Thoracic aorta (tissue), 2 donors: ENCODE results near the gene TBX10. TPM values are rescaled to one million over a fixed set of nuclear protein-coding genes. Genes with fewer than 3 reads are reported as not detected.
"Not testable (repeated sequence)": the region's sequence is repeated elsewhere in the genome, so short reads cannot be mapped to it uniquely, and the experiment has no call there.

Source experiments
- ATAC-seq: fragments of 150-250 bp; one replicate; pipeline ENCODE4 v1.8.0; 2017; ENCODE audit warnings: low read depth; ENCODE audit not compliant: insufficient number of reproducible peaks, low FRiP score
- DNase-seq: peaks from one replicate; pipeline ENCODE4 v3.0.0-alpha.2; 2020; ENCODE audit warnings: low spot score
- H3K27ac ChIP-seq, 2 donors: fragments of 200-600 bp; sonication (generic); 1 replicate in 1 of 2; 2 replicates in 1 of 2; pipeline ENCODE4 v1.5.1; 2016; ENCODE audit warnings: mild to moderate bottlenecking in 2 of 2, moderate library complexity in 2 of 2
- H3K27me3 ChIP-seq: fragments of 200-600 bp; sonication (generic); replicated peaks from 2 replicates; pipeline ENCODE4 v1.6.0; 2016; ENCODE audit warnings: mild to moderate bottlenecking; ENCODE audit not compliant: insufficient read depth
- H3K36me3 ChIP-seq: fragments of 200-600 bp; sonication (generic); one replicate; pipeline ENCODE4 v1.5.1; 2016
- H3K4me1 ChIP-seq, 2 donors: fragments of 200-600 bp; sonication (generic); 1 replicate in 1 of 2; 2 replicates in 1 of 2; pipeline versions ENCODE4 v1.5.1 to v1.6.0; 2016; ENCODE audit warnings: low read depth in 2 of 2, mild to moderate bottlenecking in 1 of 2; ENCODE audit not compliant: control insufficient read depth in 1 of 2
- H3K4me3 ChIP-seq: fragments of 200-600 bp; sonication (generic); 2 replicates; pipeline ENCODE4 v1.5.1; 2016; ENCODE audit warnings: mild to moderate bottlenecking
- H3K9me3 ChIP-seq: fragments of 200-600 bp; sonication (generic); 2 replicates; pipeline ENCODE4 v1.5.1; 2016
- CTCF ChIP-seq: fragments of 200-600 bp; sonication (generic); IDR thresholded peaks from one replicate; pipeline ENCODE4 v1.5.1; 2019; ENCODE audit warnings: antibody characterized with exemption
- total RNA-seq, 2 donors: library from RNA; depleted of rRNA; stranded (reverse); fragments of >200 nt; gene quantifications; one replicate each; pipeline versions ENCODE4 v1.1.0 to v1.2.3, GENCODE V29; 2016

Gene TBX10
- not detected for total RNA-seq

- DNase-seq: no peak
- Histone ChIP-seq H3K27ac (no peak within 1 kb of the TSS), H3K4me3 (no peak within 1 kb of the TSS), H3K27me3 (no peaks in the 10 kb centered on the region), H3K4me1 (no peaks in the 10 kb centered on the region), H3K36me3 (no peaks in the 10 kb centered on the region), H3K9me3 (no peaks in the 10 kb centered on the region)
- TF ChIP-seq CTCF: no peak
- ATAC-seq: no peak
Measured at GRCh38 chr11:67639438-67639859, at the start of gene TBX10. Gene TBX10 (minus strand): TSS chr11:67639763. CDS start chr11:67639472, 291 bp downstream.

DNA sequence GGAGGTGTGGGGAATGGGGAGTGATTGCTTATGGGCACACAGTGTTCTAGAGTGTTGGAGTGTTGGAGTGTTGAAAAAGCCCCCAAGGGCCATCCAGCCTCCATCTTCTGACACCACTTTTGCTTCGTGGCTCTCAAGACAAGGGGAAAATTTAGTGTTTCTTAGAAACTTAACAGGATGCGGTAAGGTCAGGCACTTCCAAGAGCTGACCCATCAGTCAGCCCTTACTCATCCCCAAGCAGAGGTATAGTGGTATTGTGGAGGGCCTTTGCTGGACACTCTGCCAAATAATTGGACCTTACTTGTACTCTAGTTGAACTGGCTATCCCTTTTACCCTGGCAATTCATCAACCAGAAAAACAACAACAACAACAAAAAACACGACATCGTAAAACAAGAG lies 49.6 kb upstream of the TBX10 start:
- no peak for DNase-seq
- TF ChIP-seq CTCF: no peak
- no peak for ATAC-seq
- no peaks in the 10 kb centered on the region for H3K36me3 ChIP-seq
- H3K9me3 ChIP-seq: no peaks in the 10 kb centered on the region
- H3K27ac ChIP-seq: no peak overlapping the region
- H3K4me1 ChIP-seq: no peaks in the 10 kb centered on the region
- H3K27me3 ChIP-seq: no peaks in the 10 kb centered on the region
- no peak overlapping the region for H3K4me3 ChIP-seq

DNA sequence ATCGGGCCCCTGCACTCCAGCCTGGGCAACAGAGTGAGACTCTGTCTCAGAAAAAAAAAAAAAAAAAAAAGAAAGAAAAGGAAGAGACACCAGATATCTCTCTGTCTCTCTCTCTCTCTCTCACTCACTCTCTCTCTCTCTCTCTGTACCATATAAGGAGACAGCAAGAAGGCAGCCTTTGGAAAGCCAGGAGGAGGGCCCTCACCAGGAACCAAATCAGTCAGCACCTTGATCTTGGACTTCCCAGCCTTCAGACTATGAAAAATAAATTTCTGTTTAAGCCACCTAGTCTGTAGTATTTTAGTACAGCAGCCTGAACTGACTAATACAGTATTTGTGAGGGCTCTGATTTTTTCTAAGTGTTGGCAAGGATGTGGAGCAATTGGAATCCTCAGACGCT lies 48.4 kb upstream of the TBX10 start:
- Histone ChIP-seq H3K36me3 (no peaks in the 10 kb centered on the region), H3K4me1 (no peaks in the 10 kb centered on the region), H3K27me3 (no peaks in the 10 kb centered on the region), H3K27ac (no peak overlapping the region), H3K4me3 (no peak overlapping the region), H3K9me3 (no peaks in the 10 kb centered on the region)
- DNase-seq (no peak), ATAC-seq (no peak)
- no peak for TF ChIP-seq CTCF

DNA sequence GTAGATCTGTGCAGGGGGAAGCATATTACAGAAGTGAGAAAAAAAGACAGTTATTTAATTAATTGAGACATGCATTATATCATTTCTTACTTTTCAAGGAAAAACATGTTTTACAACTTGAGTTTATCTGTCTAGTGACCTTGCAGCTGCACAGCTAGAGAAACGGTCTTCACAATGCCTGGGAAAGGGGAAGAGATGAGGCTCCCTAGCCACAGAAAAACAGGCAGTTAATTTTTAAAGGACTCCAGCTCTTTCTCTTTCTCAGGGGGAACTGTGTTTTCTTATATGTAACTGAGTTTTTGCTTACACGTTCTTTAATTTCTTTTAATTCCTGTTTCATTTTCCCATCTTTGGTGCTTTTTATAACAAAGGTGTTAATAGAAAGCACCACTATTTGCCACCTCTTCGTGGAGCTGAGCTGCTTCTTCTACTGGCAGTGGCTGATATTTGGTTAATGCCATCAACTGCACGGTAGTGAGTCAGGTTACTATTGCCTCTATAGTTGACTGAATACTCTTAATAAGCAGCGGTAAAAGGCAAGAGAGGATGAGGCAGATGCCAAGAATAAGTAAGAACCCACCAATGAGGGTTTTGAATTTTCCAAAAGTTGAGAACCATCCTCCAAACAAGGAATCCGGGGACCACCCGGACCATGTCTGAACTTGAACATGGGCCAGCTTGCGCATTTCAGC lies 46.2 kb upstream of the TBX10 start:
- not testable (repeated sequence) for ATAC-seq

GRCh38 chr11:67682126-67683034 lies 42.8 kb upstream of the TBX10 start:
- ATAC-seq, H3K9me3 ChIP-seq, DNase-seq: not testable (repeated sequence)

More for the DNA sequence above, 46.2 kb upstream of the TBX10 start:
- not testable (repeated sequence) for H3K4me3 ChIP-seq, H3K4me1 ChIP-seq, H3K27me3 ChIP-seq, H3K27ac ChIP-seq, H3K9me3 ChIP-seq, DNase-seq, H3K36me3 ChIP-seq

More at GRCh38 chr11:67682126-67683034, 42.8 kb upstream of the TBX10 start:
- H3K27me3 ChIP-seq, H3K27ac ChIP-seq, H3K36me3 ChIP-seq, H3K4me1 ChIP-seq, H3K4me3 ChIP-seq: not testable (repeated sequence)
